DMS53 treated with DMSO at 0.1 percent for 48 hours (cell line): ENCODE results near the gene ANKFN1.
A peak's percentile ranks its signal among the peaks of the same experiment; 100 is the strongest.

Source experiments
- DNase-seq: peaks from one replicate; lab custom pipeline; 2025; ENCODE audit not compliant: unreplicated experiment; lab: John Stamatoyannopoulos, UW

ANKFN1 gene

DNA sequence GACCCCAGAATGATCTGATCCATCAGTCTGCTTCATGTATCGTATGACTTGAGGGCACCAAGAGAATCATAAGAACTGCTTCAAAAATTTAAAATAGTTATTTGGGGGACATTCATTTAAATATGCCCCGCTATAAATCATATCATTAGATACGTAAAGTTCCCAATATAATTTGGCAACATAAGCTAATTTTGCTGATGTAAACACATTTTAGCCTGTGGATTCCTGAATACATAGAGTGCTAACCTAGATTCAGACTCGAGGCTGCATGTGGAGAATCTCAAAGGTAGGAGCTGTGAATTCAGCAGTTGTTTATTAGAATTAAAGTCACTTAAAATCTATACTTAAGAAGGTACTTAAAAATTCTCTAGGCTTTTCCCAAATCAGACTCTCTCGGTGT is 24.9 kb downstream of the ANKFN1 start:
- no peak for DNase-seq

DNA sequence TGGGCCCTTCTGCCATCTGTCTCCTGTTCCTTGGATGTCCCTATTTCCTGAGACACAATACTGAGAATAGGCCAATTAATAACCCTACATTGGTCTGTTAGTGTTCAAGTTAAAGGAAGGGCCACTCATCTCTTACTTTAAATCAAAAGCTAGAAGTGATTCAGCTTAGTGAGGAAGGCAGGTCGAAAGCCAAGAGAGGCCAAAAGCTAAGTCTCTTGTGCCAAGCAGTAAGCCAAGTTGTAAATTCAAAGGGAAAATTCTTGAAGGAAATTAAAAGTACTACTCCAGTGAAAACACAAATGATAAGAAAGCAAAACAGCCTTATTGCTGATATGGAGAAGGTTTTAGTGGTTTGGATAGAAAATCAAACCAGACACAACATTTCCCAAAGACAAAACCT is 28.8 kb downstream of the ANKFN1 start:
- no peak for DNase-seq

DNA sequence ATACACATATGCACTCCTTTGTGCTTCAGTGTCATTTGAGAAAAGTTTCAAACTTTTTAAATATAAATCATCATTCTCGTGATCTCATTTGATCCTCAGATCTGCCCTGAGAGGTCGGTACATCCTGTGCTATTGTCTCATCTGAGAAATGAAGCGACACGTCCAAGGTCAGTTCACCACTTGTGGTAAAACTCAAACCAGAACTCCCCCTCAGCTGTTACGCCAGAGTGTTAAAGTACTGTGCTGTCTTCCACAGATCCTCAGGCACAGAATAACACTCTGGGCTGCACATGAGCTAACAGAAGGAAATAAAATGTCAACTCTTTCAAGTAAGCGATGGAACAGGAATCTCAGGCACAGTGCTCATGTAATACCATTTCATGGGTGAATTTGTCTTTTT is 31.4 kb downstream of the ANKFN1 start:
- no peak for DNase-seq

GRCh38 chr17:56185491-56186221 is 32.4 kb downstream of the ANKFN1 start:
- DNase-seq, result no peak

DNA sequence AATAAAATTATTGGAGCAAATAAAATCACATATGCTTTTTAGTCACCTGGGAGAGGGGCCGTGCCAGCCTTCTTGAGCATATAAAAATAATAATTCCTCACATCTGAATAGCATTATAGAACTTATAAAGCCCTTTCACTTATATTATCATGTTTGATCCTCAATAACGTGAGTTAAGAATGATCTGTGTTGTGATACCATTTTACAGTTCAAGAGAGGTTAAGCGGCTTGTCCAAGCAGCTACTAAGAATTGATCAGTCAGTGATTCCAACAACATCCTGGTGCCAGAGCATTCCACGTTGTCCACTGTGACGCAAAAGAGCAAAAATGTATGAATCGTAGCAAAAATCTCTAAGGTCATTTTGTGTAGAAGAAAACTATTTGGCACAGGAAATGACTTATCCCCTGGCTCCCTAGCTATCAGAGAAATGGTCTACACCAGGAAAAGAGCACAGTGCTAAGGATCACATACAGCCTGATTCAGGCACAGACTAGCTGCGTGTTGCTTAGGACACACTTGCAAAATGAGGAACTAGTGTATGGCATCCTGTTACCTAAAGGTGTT is 33.0 kb downstream of the ANKFN1 start:
- no peak for DNase-seq

- DNase-seq, result peak; percentile 4
Measured at GRCh38 chr17:56203430-56203829, 50.2 kb downstream of the ANKFN1 start.

GRCh38 chr17:56206351-56206750 is 53.1 kb downstream of the ANKFN1 start:
- no peak for DNase-seq

DNA sequence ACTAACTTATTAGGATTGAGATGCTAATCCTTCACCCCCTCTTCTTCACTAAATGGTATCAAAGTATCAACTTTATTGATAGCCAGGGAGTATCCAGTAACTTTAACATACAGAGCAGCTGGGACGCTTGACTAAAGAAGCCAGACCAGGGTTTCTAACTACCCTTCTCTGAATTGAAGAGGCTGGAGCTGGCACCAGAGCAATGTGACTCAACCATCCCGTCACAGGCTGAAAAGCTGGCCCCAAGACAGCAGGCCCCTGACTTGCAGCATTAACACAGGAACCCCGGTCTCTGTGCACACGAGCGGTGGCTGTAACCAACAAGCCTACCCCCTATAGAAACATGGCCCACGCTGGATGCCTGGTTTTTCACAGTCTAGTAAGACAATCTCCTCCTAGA is 59.8 kb downstream of the ANKFN1 start:
- no peak for DNase-seq

DNA sequence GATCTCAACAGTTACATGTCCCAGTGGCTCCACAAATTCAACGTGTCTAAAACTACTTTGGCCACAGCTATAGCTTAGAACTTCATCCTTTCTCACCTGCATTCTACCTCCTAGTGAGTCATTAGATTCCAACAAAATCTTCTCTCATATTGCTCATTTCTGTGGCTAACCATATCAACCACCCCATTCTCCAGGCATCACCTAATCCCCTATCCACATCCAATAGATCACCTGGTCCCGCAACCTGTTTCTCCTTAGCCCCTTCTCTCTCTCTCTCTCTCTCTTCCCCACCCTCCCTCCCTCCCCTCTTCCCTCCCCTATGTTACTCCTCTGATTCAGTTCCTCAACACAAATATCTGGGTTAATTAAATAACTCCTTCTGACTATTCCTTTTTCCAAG is 64.6 kb downstream of the ANKFN1 start:
- no peak for DNase-seq

- no peak for DNase-seq
Measured at GRCh38 chr17:56222255-56222654, 69.0 kb downstream of the ANKFN1 start.

GRCh38 chr17:56230660-56231059 is 77.4 kb downstream of the ANKFN1 start:
- DNase-seq, result no peak

GRCh38 chr17:56231252-56231651 is 78.0 kb downstream of the ANKFN1 start:
- DNase-seq, result no peak

DNA sequence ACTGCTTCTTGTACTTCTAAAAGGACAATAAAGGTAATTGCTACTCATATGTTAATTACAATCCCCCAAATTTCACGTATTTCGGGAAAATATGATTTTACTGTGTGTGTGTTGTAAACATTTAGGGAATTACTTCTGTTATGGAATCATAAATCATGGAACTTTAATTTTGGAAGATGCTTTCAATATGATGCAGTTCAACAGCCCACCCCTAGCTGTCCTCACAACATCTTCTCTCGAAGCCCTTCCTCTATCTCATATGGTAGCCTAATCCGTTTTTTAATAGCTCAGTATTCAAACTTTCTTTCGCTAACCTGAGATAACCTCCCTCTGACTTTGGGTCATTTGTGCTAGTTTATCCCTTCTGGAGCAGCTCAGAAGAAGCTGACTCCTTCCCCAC is 78.4 kb downstream of the ANKFN1 start:
- no peak for DNase-seq

DNA sequence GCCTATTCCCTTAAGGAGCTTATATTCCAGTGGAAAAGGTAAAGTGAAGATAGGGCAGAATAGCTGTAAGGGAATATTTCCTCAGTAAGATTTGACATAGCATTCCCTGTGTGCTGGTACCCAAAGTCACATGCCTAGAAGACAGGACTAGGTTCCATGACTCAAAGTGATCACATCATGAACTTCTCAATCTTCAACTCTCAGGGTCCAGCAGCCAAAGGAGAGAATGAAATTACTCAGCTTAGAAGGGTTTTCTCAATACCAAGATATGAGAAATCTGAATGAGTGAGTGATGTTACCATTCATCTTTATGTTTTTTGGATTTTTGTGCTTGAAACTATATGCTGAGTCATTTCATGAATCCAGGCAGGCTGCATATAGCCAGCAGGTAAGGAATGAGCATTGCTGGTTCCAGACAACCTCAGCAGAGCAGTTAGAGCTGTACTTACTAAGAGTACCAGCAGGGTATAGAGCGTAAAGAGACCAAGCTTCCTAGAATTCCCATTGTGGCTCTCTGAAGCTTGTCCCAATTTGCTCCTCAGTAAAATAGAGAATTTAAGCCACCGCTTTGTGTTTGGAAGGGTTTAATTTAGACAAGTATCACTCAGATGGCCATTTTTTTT is 91.1 kb downstream of the ANKFN1 start:
- no peak for DNase-seq

GRCh38 chr17:56247816-56248215 is 94.5 kb downstream of the ANKFN1 start:
- no peak for DNase-seq

GRCh38 chr17:56257075-56257474 is 103.8 kb downstream of the ANKFN1 start:
- DNase-seq, result no peak

DNA sequence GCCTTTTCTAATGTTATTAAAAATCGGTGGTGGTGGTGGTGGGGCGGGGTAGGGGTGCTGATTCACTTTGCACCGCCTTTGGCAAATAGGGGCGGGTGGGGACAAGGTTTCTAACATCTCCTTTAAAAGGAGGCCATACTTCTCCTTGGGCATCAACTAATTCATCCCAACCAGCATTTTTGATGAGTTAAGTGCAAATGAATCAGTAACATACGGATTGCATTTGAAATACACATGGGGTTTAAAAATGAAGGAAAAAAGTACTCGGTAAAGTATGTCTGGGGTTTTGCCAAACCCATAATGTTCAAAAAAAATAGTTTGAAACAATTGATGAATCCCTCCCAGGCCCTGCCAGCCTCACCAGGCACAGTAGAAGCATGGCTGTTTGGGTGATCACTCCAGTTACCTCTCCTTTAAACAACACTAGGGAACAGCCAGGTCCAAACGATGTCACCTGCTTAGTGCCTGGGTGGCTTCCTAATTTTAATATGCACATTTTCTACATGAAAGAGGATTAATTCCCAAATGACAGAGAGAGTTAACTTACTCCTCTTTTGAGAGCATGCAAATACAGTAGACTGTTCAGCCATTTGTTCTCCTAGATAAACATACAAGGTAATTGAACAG is 107.2 kb downstream of the ANKFN1 start:
- no peak for DNase-seq

- DNase-seq, result peak; percentile 67
Measured at GRCh38 chr17:56262803-56263202, 109.5 kb downstream of the ANKFN1 start.

GRCh38 chr17:56269556-56270389 is 116.5 kb downstream of the ANKFN1 start:
- DNase-seq, result no peak

DNA sequence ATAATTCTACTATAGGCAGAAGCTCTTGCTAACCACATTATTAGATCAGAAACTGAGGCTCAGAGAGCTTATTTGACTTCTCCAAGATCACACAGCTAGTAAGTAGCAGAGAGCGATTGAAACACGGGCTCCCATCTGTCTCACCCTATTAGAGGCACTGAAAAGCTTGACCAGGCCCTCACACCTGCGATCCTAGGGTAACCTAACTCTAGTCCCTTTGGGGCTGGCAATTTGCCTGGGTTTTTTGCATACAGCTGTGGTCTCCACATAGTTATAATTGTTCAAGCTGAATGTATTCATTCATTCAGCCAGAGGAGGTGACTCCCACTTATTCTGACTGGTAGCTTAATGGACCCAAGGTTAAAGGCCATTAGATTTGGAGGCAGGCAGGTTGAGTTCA is 121.2 kb downstream of the ANKFN1 start:
- DNase-seq, result no peak

GRCh38 chr17:56284482-56284881 is 131.2 kb downstream of the ANKFN1 start:
- DNase-seq, result no peak
